SK-N-SH (cell line): Measurements from ENCODE around the gene TTC28.

Source experiments
- POLR2AphosphoS5 ChIP-seq: IDR thresholded peaks from 2 replicates; pipeline ENCODE4 v1.6.1; 2012; ENCODE audit warnings: low read depth, low read length
- RAD21 ChIP-seq: IDR thresholded peaks from 2 replicates; pipeline ENCODE4 v1.6.1; 2012; ENCODE audit warnings: mild to moderate bottlenecking, low read length
- TAF1 ChIP-seq: IDR thresholded peaks from 2 replicates; pipeline ENCODE4 v1.6.1; 2012; ENCODE audit warnings: low read depth, mild to moderate bottlenecking, low read length, moderate library complexity, borderline replicate concordance
- USF1 ChIP-seq: IDR thresholded peaks from 2 replicates; pipeline ENCODE4 v1.4.0; 2012; ENCODE audit warnings: low read depth, borderline replicate concordance
- YY1 ChIP-seq: IDR thresholded peaks from 2 replicates; pipeline ENCODE4 v1.4.0; 2012; ENCODE audit warnings: low read depth, mild to moderate bottlenecking
- TF ChIP-seq, protein P1 (sequence below): fragments of 200-600 bp; sonication (generic); IDR thresholded peaks from 2 replicates; pipeline ENCODE4 v1.6.1; 2017; ENCODE audit warnings: antibody characterized with exemption, mild to moderate bottlenecking, moderate library complexity

GRCh38 chr22:28282405-28283067, 397.1 kb downstream of the TTC28 start:
- TF ChIP-seq RAD21 = no peak
- no peak for TF ChIP-seq TAF1
- TF ChIP-seq, protein P1, sequence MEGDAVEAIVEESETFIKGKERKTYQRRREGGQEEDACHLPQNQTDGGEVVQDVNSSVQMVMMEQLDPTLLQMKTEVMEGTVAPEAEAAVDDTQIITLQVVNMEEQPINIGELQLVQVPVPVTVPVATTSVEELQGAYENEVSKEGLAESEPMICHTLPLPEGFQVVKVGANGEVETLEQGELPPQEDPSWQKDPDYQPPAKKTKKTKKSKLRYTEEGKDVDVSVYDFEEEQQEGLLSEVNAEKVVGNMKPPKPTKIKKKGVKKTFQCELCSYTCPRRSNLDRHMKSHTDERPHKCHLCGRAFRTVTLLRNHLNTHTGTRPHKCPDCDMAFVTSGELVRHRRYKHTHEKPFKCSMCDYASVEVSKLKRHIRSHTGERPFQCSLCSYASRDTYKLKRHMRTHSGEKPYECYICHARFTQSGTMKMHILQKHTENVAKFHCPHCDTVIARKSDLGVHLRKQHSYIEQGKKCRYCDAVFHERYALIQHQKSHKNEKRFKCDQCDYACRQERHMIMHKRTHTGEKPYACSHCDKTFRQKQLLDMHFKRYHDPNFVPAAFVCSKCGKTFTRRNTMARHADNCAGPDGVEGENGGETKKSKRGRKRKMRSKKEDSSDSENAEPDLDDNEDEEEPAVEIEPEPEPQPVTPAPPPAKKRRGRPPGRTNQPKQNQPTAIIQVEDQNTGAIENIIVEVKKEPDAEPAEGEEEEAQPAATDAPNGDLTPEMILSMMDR = no peak
- TF ChIP-seq YY1 = no peak
- no peak for TF ChIP-seq USF1
- TF ChIP-seq POLR2AphosphoS5 = no peak
